HG03460 (cell line): ENCODE results near the gene OSBPL3.
A peak's percentile ranks its signal among the peaks of the same experiment; 100 is the strongest.

ENCODE experiments used
- ATAC-seq: cut with Tn5 transposase; IDR thresholded peaks from one replicate; pipeline ENCODE4 v1.9.1; 2021; ENCODE audit not compliant: unreplicated experiment

OSBPL3 gene

DNA sequence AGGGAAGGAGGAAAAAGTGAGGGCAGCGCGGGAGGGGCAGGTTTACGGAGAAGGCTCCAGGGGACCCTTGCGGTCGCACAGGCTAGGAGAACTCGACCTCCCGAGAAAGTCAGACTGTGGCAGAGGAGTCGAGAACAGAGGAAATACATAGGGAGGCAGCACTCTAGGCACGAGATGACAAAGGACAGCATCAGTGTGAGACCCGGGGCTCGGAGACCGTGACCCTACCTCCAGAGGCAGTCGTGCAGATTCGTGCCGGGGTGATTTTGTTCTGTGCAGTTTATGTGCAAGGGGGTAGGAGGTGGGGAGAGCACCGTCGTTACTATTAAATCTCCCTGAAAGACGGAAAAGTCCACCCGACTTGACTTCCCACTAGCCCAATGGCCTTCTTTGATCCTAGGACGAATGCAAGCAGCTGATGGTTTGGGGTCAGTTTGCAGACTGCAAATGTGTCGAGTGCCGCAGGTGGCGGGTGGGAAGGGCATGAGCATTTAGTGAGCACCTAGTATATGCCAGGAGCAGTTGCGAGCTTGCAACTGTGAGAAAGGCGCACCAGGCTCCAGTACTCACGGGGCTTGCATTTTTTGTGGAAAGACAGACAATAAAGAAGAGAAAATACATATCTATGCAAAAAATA lies 674 bp upstream of the OSBPL3 start:
- peak; percentile 10 for ATAC-seq

DNA sequence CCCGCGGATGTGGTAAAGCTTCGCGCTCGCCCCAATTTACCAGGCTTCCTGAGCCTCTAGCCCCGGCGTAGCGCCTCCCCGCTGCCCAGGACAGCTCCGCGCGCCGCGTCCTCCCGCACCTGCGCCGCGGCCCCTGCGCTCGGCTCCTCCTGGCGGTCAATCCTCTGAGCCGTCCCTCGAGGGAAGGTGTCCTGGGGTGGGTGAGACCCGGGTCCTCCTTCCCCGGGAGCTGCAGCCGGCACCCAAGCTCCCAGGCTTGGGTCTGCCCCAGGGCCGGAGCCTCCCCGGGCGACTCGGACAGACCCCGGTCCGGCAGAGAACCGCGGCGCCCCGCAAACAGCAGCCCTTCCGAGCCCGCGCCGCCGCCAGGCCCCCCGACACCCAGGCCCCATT lies 512 bp downstream of the OSBPL3 start:
- peak; percentile 43 for ATAC-seq

DNA sequence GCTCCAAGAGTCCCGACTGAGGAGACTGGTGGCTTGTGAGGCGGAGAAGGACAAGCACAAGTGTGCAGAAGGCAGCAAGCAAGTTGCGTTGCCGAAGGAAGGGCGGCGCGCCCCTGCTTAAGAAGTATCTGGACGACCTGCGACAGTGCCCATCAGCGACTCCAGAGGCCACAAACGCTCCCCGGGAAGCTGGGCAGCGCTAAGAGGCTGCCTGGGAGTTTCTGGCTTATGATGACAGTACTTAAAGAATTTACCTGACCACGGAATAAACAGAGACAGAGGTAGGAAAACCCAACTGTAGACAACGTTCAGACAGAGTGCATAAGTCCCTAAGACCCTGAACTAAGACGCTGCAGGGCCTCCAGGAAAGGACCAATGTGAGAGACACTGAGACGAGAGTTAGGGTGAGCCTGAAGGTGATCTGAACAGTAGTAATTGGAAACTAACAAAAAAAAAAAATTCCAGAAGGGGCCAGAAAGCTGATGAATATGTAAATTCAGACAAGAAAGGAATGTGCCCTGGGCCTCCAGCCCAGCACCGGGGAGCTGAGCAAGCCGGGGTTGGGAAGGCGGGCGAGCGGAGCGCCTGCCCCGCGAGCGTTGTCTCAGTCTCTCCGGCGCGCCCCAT lies 1.0 kb downstream of the OSBPL3 start:
- ATAC-seq, result peak; percentile 2

DNA sequence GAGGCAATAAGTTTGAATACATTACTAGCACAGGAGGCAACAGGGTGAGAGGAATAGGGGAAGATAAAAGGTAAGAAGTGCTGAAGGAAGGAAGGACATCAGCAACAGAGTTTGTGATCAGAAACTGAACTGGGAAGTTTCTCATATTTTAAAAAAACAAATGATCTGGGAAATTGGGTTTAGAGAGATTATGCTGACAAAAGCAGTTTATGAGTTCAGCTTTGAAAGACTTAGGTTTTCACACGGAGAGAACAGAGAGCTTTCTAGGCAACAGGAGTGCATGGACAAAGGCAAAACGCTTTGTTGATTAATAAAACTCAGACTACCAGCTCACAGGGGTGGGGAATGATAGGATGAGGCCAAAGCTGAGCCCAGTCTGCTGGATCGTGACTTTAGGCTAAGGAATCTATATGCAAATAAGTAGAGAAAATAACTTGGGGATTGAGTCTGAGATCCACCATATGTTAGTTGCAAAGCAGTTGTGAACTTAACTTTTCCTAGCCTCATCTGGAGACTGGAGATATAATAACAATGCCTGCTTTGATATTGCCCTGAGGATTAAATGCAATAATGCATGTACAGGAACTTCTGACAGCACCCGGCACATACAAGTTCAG lies 4.2 kb downstream of the OSBPL3 start:
- no peak for ATAC-seq

DNA sequence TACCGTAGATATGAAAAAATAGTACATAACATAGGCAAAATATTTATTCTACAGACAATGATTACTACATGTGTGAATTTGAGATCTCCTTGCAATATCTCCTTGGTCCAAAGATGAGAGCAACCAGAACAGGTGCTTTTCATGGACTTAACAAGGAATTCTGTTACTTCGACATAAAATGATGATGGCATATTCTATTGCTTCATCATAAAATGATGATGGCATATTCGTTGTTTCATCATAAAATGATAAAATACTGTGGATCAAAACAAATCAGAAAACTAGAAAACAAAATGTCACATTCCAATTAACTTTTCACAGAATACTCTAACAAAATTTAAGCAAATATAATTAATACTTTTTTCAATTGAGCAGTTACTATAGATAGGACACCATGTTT lies 4.8 kb downstream of the OSBPL3 start:
- ATAC-seq, result no peak

DNA sequence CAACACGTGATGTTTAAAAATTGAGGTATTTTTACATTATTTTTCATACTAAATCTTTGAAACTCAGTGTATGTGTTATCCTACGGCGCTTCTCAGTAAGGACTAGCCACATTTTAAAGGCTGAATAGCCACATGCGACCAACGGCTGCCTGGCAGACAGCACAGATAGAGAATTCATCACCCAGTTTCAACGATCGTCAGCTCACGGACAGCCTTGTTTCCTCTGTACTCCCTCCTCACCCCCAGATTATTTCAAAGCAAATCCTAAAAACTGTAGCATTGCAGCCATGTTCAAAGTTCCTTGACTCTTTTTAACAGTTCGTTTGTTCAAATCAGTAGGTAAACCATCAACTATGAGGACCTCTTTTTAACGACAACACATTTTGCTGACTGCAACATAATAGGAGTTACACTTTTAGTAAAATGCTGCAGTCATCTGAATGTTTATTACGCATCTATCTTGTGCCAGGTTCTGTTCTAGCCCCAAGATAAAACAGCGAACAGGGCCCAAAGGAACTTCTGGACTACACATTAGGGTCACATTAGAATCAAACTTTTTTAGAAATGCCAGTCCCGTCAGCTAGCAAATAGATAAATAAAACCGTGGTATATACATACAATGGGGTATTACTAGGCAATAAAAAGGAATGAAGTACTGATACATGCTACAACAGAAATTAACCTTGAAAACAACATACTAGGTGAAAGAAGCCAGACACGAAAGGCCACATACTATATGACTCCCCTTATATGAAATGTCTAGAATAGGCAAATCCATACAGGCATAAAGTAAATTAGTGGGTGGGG lies 5.7 kb downstream of the OSBPL3 start:
- ATAC-seq, result no peak

DNA sequence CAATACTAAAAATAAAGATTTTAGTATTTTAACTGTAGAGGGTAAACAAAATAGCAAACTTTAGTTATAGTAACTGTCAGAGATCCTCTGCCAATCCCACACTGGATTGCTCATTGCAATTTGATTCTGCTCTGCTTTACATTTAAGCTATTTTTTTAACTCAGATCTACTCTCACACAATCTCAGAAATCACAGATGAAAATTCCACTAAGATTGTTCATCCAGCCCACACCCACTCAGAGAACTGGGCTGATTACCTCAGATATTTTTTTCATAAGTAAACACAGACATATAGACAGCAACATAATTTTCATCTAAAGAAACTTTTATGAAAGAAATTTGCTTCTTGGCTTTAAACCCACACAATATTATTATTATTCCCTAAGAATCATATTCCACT lies 7.0 kb downstream of the OSBPL3 start:
- no peak for ATAC-seq

DNA sequence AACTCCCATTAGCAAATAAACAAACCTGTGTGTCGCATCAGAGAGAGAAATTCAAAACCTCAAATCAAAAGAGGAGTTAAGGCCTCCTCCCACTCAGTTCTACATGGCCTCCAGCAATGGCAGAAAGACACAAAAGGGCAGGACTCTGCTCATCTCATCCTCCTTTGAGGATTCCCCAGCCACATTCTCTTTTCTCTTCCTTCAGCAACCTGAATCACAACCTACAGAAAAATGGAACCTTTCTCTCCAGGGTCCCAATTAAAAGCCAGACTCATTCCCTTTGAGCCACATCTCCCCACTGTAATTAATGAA lies 7.9 kb downstream of the OSBPL3 start:
- ATAC-seq, result no peak

DNA sequence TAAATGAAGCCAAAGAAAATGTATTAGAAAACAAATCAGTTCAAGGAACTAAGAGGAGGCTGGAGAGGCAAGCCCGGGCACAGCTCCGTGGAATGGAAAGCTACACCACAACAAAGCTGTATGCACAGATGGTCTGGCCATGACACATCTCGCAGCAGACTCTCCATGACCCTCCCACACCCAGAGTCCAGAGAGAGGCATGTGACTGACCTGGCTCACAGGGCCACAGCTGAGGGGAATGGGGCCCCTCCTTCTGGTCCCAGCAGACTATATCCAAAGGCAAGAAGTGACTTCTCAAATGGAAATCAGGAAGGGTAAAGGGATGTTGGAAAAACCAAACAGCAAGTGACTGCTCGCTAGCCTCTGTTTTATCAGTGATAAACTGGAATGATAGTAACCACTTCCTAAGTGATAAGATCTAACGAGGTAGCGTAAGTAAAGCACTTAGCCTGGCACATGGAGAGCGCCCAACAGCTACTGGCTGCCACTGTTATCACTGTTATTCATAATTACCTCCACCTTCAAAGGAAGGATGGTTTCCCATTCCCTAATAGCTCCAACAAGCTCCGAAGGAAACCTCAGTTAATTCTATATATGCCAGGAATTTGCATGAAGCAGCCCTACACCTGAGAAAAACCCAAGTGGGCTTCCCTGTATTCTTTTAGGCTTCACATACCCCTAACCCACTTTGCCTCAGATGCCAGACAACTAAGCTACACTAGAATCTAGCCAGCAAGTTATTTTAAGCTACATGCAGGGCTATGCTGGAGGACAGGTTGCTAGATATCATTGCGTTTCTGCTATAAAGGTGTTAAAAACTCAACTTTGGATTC lies 8.4 kb downstream of the OSBPL3 start:
- ATAC-seq, result no peak

DNA sequence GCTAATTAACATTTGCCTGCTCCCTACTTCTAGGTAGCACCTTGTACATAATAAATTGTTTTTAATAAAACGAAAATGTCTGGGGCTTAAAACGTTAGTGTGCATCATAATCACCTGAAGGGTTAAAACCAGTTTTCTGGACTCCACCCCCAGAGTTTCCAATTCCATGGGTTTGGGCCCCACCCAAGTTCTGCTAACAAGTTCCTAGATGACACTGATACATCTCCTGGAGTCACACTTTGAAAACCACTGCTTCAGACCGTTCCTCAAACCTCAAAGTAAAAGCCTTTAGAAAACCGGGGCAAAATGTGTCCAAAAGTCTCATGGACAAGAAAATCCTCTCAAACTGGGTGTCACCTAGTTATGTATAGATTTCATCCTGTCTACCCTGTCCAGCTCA lies 9.3 kb downstream of the OSBPL3 start:
- ATAC-seq, result no peak

DNA sequence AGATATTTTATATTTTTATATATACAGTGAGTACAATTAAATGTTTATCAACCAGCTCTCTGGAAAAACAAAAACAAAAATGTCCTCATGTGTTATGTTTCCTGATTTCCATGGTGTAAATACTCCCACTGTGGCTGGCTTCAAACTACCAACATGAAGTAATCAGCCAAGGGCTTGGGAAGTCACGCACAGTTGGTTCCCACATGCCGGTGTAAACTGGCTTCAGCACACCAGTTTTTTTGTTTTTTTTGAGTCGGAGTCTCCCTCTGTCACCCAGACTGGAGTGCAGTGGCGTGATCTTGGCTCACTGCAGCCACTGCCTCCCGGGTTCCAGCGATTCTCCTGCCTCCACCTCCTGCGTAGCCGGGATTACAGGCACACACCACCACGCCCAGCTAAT lies 11.8 kb downstream of the OSBPL3 start:
- no peak for ATAC-seq

DNA sequence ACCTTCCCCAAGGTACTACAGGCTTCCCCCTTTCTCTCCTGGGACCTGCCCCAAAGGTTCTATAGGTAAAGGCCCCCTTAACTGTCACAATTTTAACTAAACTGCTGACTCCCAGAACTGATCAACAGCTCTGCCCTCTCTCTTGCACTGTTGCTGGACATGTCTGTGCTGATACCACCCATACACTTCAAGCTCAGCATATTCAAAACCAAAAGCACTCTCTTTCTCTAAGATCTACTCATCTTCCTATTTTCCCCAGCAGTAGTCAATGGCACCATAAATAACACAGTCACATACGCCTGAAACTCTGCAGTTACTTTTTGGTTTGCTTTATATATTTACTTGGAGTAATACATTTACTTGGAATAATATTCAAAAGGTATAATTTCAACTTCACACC lies 12.3 kb downstream of the OSBPL3 start:
- no peak for ATAC-seq

DNA sequence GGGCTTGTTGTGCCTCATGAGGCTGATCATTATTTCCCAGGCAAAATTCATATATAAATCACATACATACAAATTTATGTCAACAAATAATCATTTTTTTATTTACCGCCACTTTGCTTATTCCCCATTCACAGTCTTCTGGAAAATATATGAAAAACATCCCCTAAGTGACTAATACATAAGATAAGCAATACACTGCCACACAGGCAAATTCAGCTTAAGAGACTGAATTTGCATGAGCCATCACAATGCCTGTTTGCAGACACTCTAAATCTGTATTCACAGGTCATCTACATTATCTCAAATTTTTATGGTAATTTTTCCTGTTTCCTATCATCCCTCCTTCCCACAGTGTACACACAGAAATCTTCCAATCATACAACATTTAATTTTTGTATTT lies 13.2 kb downstream of the OSBPL3 start:
- no peak for ATAC-seq

DNA sequence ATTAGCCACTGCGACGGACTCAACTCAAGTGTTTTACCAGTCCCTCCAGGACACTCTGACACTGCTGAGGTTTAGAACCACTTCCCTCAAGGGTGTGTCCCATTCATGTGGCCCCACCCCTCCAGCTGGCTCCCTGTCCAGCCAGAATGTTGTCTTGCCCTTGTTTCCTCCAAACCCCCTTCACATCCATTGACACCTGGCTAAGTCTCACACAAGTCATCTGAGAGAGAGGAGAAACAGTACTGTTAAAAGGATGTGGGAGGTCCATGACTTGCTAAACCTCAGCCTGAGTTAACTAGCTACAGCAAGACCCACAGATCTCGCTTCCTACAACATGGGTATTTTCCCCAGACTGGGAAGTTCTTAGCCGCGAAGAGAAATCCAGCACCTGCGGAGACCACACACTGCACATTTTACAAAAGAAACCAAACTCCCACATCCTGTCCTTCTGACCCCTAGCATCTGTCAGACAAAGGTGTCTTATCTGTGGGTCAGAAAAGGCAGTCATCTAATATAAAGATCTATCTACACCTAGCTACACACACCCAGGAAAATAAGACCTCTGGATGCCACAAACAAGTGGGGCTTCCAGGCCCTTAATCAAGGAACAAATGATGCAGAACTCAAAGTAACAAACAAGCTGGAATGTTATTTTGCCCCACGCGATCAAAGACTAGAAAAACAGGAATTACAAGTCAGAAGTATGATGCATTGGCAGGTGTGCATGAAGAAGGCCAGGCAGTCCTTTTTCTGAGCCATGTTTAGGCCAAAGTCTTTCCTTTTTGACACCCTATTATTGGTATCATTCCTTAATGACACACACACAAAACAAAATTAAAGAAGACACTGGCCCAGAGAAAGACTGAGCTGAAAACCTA lies 13.9 kb downstream of the OSBPL3 start:
- ATAC-seq, result peak; percentile 87

DNA sequence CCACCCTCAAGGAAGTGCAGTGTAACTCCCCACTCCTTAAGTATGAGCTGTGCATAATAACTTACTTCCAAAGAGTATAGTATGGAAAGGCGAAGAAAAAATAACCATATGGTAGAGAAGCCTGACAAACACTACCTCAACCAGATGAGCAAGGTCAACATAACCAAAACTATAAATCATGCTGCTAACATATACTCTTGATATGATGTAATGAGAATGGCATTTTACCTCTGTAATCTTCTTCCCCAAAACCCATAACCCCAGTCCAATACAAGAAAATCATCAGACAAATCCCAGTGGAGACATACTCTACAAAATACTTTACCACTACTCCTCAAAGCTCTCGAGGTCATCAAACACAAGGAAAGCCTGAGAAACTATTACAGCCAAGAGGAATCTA lies 15.8 kb downstream of the OSBPL3 start:
- no peak for ATAC-seq

DNA sequence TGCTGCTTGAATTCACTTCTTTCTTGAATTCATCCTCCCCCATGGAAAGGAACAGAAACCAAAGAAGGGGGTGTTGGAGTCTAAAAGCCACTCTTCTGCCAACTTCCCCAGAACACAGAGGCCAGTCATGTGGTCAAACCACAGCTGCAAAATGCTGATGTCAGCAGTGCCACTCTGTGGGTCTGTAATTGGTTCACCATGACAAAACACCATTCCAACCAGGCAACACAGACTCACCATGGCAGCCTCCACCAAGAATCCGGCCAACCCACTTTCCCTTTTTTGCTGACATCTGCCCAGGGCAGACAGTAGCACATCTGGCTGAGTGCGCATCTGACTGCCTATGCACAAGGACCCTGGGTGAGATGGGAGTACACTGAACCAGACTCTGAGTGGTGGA lies 16.8 kb downstream of the OSBPL3 start:
- peak; percentile 36 for ATAC-seq

DNA sequence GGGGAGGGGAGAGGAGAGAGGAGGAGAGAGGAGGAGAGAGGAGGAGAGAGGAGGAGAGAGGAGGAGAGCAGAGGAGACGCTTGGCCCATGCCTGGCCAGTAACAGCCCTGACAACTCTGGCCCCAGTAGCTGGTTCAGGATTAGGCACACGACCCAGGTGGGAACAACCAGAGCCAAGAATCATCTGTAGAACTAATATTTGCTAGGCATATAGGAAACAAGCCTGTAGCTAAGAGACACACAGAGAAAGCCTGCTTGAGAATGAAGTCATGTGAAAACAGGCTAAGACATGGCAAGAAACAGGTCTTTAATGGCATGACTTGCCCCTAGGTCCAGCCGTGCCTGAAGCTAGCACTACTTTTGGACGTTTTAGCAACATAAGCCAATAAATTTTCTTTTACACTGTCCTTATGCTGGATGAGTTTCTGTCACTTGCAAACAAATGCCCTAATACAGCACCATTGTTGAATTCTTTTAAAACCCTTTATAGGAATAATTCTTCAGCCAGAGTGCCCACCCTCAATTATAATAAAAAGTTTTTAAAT lies 17.5 kb downstream of the OSBPL3 start:
- ATAC-seq, result no peak

DNA sequence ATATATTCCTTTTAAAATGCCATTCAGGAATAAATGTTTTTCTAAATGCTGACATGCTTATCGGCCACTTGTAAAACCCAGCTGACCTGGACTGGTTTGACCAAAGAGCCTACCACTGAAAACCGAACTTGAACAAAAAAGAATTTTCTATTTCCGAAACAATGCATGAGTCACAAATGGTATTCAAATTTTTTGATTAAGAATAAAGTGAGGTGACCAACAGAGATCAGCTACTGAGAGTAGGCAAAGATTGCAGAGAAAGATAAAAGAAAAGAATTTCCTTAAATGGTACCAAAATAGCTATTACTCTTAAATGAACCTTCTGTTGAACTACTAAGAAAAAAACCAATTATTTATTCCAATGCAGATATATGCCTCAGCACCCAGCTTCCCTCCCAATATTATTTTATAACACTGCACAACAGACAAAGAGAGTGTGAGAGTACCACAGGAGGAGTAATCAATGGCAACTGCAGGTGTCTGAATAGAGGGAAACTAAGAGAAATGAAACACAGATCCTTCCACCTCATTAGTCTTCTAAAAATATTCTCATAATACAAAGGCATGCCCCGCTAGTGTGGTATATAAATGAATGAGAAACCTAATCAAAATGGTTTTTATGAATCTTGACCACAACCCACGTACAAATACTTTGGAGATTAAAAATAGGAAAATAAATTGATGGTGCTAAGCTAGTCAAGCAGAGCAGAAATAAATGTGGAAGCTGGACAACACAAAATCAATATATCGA lies 20.1 kb downstream of the OSBPL3 start:
- ATAC-seq, result no peak

DNA sequence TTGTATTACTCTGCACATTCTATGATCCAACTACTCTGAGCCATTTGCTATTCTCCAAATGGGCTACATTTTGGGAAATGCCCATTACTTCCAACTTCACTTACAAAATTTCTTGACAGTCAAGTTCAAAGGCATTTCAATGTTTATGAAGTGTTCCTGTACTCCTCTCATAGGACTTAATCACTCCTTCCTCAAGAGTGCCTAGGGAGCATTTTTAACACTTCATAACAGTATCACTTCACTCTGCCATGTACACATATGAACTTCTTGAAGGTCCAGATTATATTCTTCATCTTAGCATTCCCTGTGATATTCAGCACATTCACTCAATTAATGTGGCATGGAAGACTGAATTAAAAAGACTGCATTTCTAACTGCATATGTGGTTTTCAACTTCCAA lies 21.6 kb downstream of the OSBPL3 start:
- ATAC-seq, result no peak
